GM18858 (cell line): ENCODE results near the gene FAM135A.
A peak's percentile ranks its signal among the peaks of the same experiment; 100 is the strongest.

ENCODE experiments used
- ATAC-seq: cut with Tn5 transposase; IDR thresholded peaks from one replicate; pipeline ENCODE4 v1.9.1; 2021; ENCODE audit not compliant: unreplicated experiment

The FAM135A gene

DNA sequence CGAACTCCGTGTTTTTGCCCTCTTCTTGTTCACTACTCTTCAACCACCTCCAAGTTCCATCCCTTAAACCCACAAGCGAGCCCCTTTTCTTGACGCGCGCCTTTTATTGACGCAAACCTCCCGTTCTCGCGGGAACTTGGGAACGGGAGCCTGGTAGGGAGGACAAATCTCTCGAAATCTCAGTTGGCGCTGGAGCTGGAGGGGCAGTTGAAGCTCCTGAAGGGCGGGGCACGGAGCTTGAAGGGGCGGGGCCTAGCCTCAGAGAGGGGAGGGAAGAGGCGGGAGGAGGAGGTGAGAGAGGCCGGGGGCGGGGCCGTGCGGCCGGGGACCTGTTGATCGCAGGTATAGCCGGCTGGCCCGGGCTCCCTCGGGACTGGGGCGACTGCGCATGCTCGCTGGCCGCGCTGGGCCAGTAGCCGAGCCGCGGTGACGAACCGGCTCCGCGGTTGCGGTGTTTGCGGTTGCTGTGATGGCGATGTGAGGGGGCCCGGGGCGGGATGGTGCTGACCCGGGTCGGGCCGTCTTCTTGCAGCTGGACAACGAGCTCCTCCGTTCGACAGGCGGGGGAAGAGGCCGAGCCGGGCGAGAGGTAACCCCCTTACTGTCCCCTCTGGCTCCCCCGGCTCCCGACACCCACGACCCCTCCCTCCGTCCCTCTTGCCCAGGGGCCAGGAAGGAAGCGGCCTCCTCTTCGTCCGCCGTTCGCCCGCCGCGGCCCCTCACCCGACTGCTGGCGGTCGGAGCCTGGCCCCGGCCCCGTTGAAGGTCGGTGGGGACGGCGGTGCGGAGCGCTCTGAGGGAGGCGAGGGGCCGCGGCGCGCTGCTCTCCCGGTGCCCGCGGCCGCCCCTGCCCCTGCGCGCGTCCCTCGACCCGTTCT is at the start of gene FAM135A:
FAM135A (plus strand) TSS at position 395 of the 878 bp plus-strand sequence. CDS start 14,835 bp downstream, outside the sequence.
- peak; percentile 77 for ATAC-seq

DNA sequence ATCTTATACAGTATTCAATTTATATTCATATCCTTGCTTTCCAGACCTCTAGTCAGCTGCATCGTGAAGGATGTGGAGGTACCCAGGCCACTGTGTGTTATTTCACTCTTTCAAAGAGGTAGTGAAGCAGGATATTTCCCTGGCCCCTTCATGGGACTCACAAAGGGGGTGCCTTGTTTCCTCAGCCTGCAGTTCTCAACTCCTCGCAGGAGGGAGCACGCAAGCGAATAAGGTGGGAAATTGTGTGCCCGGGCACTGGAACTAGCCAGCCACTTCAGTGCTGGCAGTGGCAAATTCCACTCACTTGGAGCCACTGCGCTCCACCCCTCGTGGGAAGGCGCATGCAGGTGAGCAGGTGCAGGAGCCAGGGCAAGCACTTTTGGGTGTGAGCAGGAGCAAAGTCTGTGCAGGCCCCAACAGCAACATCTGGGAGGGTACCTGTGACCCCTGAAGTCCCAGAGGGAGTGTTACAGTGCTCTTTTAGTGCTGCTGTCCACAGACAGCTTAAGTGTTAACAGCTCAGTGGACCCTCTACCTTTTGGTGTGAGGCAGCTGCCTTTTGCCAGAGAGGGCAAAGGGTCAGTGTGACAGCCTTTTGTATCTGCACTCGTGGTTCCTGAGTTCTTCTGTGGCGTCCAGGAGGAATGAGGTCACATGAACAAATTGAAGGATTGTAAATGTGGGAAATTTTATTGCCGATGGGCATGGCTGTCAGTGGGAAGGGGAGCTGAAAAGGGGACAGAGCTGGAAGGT is 49.4 kb upstream of the FAM135A start:
- no peak for ATAC-seq

DNA sequence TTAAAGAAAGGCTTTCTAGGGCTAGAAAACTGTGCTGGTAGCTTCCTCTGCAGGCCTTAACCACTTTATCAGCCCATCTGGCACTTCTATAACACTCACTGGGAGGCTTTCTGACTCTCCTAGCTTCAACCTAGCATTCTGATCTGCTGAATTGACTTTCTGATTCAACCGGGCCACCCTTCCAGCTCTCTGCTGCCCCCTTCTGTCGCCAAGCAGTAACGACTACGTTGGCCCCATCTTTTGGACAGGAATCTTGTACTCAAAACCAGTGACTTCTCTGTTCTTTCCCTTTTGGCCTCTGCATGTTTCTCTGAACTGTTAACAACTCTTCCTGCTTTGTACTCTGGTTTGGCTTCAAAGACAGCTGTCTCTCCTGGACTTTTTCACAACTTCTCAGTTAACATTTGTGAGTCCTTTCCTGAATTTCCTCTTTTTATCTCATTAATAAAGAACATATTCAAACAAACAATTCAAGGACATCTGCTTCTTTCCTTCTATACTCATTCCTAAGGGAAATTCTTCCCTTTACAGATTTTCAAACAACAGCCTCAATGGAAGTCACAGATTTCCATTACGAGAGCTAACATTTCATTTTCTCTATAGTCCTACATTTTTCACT is 43.9 kb upstream of the FAM135A start:
- peak; percentile 62 for ATAC-seq

DNA sequence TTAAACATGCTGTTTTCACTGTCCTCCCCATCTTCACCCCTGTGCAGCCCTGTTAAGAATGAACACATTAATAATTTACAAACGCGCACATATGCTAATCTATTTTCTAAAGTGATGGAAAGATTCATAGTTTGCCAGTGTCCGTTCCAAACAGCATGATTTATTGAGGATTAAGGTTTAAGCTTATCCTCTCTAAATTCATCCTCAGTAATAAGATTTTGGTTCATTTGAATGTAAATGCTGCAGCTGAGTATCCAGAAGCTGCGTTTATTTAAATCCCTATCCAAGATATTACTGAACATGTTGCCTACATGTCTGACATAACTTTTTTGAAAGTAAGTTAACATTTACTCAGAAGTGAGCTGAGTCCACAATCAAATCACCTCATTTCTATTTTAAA is 42.8 kb upstream of the FAM135A start:
- ATAC-seq: no peak

DNA sequence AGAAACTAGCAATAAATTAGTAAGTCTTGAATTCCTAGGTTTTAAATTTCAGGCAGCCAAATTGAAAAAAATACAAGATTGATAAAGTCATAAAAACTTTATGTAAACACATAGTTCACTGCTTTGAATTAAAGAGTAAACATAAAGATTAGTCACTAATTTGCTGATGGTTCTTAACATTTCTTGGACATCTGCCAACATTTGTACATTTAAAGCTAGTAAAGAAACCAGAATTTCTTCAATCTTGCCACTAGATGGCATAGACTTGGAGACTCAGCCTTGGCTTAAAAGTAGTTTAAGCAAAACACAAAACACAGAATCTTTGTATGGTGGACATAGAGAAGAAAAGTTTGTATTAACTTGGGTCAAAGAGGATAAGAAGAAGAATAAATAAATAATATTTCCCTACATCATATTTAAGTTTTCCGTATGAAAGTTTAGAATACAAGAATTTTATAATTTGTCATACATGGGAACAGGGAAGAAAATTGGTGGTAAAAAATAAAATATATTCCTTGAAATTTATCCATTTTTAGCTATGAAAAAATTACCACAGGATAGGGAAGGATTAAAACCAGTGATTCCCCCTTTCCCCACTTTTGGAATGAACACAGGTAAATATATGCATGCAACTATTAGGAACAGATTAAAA is 41.7 kb upstream of the FAM135A start:
- ATAC-seq: peak; percentile 68

DNA sequence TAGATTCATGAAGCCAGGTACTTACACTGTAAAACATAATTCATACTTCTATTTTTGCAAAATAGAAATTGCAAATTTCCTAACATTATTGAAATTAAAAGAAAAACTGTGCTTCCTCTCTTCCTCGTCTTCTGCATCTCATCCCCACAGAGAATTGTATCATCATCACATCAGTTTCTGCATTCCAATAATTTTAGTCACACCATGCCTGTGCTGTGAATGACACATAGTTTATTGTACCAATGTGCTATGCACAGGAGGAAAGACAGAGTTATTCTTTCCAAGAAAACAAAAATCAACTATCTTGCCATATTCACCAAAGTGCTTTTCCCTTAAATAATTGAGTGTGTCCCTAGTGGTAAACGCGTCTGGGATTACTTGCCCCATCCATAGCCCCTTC is 38.1 kb upstream of the FAM135A start:
- no peak for ATAC-seq

DNA sequence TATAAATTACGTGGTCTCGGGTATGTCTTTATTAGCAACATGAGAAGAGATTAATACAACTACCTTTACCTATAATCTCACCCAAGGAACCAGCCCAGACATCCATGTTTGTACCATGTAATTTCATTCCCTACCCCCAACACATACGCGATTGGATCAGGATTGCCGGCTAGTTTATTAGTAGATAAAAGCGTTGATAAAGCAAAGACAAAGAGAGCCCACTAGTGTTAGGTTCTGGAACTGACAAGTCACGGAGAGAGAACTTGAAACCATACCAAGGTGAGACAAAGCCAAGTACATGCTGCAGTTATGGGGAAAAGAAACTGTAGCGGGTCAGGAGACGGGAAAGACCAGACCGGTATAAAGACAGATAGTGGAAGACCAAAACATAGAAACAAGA is 37.4 kb upstream of the FAM135A start:
- ATAC-seq: no peak

DNA sequence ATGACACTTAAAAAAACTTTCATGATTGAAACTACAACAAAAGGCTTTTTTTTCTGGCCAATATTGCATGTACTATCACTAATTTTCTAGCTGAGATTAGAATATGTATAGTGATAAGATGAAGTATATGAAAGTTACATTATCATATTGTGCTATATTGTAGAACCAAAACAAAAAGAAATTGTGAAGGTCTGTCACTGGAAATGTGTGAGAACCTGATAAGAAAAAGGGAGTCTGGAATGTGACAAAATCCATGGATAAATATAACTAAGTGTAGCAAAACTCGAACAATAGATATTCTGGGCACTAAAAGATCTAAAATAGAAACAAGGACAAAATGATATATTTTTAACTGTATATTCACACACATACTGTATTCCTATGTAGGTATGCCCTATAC is 36.7 kb upstream of the FAM135A start:
- no peak for ATAC-seq

DNA sequence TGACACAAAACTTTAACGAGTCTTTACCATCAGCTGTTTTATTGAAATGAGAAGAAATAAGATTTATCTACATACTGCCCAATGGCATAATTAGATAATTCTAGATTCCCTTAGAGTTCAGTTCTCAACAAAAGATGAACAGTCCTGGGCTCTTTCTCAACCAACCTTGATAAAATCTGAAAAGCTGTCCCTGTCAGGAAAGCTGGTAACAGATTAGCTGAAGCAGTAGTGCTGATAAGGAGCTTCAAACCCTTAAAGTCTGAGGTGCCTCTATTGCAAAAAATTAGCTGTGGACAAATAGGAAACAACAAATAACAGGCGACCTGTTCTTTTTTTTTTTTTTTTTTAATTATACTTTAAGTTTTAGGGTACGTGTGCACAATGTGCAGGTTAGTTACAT is 35.9 kb upstream of the FAM135A start:
- ATAC-seq: no peak

DNA sequence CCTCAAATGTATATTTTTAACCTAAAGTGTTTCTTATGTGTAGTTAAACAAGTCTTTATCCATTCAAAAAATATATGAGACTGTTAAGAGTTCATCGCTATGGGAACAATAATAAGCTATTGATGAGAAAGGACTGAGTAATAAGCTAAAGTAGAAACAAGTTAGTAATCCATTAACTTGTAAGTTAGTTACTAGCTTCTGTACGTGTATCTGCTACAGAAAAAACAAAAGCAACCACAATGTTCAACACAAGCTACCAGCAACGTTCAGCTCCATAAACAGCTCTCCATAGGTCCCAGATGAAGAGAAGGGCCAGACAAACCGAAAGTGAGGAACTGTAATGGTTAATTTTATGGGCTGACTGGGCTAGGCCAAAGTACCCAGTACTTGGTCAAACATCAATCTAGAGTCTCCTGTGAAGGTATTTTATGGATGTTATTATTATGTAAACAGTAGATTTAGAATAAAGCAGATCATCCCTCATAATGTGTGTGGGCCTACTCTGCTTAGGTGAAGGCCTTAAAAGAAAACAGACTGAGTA is 33.8 kb upstream of the FAM135A start:
- no peak for ATAC-seq

DNA sequence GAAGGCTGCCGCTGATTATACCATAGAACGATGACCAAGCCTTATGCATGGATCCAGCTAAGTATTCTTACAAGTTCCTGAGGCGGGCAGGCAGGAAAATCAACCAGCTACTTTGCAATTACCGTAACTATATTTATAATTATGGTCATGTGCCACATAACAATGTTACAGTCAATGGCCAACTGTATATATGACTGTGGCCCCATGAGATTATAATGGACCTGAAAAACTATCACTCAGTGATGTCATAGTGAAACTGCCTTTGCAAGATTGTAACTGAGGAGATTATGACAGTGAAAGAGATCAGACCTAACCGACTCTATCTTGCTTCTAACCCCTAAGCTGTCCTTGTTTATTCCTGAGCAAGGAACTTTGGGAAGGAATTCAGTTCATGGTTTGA is 33.1 kb upstream of the FAM135A start:
- ATAC-seq: peak; percentile 95

DNA sequence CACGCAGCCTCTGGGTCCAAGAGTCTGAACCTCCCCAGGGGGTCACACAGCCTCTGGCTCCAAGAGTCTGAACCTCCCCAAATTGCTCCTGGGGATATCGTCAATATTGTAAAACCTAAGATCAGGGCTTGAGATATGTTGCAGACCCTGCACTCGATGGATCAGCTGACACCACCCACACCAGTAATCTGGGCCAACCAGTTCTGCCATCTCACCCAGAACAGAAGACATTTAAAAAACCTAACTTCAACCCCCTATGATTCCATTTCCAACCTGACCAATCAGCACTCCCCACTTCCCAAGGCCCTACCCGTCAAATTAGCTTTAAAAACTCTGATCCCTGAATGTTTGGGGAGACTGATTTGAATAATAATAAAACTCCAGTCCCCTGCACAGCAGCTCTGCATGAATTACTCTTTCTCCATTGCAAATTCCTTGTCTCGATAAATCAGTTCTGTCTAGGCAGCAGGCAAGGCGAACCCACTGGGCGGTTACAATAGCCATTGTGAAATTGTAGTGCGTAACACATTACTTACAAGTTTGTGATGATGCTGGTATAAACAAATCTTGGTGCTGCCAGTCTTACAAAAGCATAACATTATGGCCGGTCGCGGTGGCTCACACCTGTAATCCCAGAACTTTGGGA is 32.4 kb upstream of the FAM135A start:
- no peak for ATAC-seq

DNA sequence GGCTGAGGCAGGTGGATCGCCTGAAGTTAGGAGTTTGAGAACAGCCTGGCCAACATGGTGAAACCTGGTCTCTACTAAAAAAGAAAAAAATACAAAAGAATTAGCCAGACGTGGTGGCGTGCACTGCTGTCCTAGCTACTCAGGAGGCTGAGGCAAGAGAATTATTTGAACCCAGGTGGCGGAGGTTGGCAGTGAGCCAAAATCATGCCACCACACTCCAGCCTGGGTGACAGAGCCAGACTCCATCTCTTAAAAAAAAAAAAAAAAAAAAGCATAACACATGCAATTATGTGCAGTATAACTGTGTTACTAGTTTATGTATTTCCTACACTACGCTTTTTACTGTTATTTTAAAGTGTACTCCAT is 31.9 kb upstream of the FAM135A start:
- no peak for ATAC-seq

DNA sequence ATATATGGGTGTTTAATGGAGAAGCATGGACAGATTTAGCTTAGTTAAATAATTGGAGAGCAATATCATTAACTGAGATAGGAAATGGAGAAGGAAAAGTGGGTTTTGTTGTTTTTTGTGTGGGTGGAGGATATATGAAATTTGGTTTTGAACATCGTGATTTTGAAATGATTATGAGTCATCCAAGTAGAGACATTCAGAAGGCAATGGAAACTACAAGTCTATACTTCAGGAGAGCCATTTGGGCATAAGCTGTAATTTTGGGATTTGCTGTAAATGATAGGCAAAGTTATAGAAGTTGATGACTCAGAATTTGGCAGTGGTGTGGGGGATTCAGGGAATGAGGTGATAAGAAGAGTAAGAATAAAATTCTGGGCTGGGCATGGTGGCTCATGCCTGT is 27.4 kb upstream of the FAM135A start:
- ATAC-seq: no peak

DNA sequence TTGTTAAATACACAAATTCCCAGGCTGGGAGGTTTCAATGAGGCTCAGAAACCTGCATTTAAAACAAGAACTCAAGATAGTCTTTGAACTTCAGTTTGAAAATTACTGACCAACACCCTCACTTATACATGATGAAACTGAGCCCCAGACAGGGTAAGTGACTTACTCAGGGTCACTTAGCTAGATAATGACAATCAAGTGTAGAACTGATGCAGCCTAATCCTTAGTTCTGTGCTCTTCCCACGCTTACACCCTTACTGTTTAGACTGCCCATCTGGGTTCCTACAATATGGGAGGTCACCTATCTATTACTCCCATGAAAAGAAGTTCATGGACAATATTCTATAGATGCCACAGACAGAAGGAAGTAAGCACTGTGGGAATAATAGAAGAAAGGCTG is 24.5 kb upstream of the FAM135A start:
- no peak for ATAC-seq

DNA sequence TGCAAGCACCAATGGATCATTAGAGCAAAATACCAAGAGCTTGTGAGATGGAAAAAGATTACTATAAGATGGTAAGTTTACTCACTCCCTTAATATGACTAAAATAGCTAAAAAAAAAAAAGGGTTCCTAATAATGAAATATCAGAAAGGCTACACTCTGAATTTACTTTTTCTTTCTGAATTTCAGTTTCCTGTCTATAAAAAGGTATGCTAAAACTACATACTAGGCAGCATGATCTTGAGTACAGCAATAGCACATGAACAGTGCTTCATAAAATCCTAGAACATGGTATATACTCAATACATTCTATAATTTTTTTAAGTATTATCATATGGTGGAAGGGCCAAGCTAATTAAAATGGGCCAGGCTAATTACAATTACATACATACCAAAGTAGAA is 24.0 kb upstream of the FAM135A start:
- no peak for ATAC-seq

DNA sequence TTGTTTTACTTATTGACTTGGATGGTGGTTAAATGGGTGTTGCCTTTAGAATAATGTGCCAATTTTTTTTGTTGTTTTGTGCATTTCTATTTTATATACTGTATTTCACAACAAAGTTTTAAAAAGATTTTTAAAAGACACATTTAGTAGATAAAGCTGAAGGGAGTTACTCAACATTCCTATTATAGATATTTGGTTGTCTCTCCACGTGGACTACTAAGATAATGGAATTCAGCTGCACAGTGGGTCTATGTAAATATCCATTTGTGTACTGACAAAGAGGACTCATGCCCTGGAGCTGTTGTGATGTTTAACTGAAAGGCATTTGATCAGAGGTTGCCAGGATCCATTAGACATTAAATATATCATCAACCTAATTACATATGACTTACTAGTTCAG is 23.2 kb upstream of the FAM135A start:
- ATAC-seq: no peak

DNA sequence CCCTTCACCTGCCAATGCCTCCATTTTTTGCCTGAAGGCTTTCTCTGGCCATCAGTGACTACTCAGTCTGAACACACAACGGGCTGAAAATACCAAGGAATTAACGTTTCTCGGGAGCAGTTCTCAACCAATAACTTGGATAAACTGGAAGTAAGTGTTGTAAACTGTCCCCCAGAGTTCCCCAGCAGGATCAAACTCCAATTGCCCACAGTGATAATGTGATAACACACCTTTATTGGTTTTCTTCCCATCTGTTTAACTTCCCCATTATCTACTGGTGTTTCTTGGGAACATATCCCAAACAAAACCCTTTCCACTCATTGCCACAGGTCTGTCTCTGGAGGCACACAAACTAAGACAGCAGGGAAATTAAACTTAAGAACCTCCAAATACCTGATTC is 21.8 kb upstream of the FAM135A start:
- no peak for ATAC-seq

DNA sequence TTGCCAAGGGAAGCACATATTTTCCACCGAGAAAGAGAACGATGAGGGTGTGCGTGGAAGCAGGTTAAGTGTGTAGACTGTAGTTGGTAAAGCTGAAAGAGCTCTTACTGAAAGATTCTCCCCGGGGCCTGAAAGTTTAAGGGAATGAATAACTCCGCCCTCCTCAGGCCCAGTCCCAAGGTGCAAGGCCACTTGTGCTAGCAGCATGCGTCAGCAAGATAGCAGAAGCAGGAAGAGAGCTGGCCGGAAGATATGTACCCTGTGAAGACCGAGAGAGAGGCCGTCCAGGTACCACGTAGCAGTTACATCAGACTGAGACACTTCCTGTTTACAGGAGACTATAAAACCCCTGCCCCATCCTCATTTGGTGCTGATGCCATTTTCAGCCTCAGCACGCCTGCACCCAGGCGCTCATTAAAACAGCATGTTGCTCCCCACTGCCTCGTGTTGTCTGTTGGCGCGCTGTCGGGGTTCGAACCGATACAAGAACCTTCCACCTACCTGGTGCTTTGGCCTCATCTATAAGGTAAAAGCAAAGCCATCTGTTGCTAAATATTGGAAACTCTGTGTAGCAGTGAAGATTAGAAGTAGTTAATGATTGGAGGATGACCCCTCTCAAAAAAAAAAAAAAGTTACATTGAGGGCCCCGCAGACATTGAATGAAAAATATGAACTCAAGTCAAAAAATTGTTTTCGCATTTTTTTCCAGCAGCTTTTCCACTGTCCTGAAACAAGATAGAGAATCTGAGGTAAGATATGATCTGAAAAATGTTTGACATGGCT is 18.6 kb upstream of the FAM135A start:
- ATAC-seq: no peak

DNA sequence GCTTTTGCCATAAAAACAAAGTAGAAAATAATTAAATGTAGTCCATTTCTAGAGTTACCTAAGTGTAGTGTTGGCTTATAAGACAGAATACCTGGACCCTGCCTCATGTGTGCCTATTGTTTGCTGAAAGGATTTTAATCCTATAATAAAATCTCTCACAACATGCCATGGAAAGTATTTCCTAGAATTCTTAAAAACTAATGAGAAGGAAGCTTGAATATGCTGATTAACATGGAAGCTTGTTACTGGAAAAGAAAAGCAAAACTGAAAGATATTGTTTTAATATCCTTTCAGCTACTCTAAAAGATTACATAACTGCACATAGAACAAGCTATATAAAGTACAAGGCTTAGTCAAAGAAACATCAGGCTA is 18.0 kb upstream of the FAM135A start:
- ATAC-seq: no peak
